GM18519 (cell line): ENCODE results near the gene STK32C.
"Not testable (repeated sequence)": the region's sequence is repeated elsewhere in the genome, so short reads cannot be mapped to it uniquely, and the experiment has no call there.

ENCODE experiments used
- ATAC-seq: cut with Tn5 transposase; IDR thresholded peaks from one replicate; pipeline ENCODE4 v1.9.1; 2021; ENCODE audit warnings: mild to moderate bottlenecking, moderate library complexity; ENCODE audit not compliant: unreplicated experiment, low FRiP score

Gene STK32C

DNA sequence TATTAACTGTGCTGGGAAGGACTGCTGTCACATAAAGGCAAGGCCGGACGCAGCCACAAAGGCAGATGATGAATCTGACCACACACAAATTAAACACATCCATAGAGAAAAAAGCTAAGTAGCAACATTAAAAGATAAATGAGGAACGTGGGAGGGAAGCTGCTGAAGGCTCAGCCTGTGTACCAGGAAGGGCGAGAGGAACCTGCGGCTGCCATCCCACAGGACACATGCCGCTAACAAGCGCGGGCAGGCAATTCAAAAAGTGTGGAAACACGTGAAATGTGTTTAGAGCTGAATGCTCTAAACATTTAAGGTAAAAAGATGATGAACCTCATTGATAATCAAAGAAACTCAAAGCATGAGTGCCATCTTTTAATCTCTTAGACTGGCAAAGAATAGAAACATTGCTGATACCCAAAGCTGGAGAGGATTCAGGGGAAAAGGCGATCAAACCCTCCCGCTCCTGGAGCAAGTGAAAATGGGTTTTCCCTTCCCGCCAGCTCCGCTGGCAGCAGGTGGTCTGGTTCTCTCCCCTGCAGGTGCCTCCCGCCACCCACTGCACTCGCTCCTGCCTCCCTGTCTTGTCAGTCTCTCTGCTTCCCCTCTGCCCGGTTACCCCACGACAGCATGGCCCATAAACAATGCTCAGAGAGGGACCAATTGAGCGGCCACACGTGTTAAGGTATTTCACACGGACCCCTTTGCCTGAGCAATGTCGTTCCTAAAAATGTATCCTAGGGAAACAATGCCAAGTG is 4.2 kb downstream of the STK32C start:
- no peak for ATAC-seq

DNA sequence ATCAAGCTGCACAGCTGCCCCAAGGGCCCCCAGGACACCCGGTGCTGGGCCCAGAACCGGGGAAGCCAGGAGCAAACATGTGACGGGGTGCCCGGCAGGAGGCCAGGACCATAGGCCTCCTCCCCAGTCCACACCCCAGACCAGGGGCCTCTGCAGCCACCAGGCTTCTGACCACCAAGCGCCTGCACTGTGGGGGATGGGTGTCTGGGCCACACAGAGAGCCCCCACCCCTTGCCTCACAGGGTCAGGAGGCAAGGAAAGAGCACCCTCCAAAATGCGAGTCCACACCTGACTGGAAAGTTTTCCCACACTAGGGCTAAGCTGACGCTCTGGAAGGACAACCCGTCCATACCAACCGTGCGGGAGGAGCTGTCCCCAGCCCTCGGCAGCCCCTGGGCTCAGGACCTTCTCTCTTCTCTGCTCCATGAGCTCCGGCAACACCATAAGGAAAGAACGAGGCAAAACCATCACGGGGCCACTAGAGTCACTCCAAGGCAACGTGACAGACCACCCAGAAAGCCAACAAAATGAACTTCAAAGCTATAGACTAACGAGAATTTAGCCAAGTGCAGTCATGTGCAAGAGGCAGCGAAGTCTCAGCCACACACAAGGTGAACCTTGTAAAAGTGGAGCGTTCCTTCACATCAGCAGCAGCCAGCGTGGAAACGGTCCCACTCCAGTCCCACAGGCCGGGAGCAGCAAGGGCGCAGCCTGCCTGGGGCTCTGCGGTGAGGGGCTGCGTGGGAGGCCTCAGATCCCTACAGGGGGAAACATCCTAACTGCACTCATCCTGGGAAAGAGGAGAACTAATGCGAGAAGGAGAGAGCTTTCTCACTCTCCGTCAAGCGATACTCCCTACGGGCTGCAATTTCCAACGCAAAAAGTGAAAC is 5.1 kb downstream of the STK32C start:
- ATAC-seq, result no peak

DNA sequence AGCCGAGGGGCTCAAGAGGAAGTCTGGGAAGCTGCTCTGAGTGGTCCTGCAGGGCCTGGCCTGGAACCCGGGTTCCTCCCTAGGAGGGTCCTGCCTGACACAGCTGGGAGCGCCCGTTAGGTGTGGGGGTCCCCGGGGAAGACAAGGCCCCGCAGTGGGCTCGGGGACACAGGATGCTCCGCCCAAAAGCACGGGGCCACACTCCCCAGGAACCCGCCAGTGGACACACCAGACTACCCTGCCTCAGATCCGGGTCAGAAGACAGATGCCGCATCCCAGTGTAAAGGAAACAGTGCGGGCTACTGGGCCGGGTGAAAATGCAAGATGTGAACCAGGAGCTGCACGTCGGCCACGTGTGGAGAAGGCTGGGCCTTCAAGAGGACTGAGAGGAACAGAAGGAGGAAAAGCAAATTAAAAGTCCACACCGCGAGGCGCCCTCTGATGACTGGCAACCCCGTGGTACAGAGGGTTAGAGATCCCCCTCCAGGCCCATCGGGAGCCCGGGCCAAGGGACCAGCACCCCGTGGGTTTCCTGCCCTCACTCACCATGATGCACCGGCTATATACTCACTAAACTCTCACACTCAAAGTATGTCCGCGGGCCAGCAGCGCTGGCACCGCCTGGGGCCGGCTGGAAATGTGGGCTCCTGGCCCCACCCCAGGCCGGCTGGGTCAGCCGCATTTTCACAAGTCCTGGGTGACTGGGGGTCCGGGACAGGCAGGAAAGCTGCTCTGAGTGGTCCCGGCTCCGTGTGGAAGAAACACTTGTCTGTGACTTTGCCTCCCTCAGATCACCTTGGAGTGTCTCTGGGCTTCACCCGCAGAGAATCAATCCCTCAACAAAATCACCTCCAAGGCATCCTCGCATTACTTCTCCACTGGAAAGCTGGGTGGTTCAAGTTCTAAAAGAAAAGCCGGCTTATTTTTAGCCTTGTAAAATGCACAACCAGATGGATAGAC is 6.1 kb downstream of the STK32C start:
- no peak for ATAC-seq

GRCh38 chr10:132300582-132300981 is 7.2 kb downstream of the STK32C start:
- ATAC-seq, result no peak

DNA sequence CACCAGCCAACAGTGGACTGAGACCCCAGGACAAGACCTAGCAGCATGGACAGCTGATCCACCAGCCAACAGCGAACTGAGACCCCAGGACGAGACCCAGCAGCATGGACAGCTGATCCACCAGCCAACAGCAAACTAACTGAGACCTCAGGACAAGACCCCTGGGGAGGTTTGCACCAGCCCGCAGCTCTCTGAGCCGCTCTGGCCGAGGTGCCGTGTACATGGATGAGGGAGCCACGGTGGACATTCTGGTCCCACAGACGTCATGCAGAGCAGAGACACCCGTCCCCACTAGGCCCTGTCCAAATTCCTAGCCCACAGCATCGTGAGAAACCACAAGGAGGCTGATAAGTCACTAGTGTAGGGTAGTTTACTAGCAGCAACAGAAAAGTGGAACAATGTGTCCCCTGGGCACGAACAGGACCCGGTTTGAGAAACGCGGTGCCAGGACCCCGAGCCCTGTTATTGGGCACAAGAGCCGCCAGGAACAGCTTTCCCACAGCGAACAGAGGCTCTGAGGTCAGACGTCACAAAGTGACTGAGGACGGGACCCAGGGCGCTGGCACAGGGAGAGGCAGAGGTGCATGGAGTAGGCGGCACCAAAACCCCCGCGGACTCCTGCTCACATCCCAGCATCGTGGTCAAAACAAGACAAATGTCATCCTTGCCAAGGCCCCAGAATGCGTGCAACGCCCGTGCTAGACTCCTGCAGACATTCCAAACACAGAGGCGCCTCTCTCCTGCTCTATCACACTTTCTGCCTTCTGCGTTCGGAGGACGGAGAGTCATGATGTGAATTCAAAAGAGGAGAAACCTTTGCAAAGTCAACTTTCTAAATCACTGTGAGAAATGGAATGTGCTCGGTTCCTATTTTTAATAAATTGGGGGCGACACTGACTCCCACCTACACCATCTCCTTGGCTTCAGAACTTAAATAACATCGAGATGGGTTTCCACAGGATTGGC is 8.1 kb downstream of the STK32C start:
- ATAC-seq, result no peak

- ATAC-seq, result no peak
These were observed 9.5 kb downstream of the STK32C start for GRCh38 chr10:132298038-132298881.

DNA sequence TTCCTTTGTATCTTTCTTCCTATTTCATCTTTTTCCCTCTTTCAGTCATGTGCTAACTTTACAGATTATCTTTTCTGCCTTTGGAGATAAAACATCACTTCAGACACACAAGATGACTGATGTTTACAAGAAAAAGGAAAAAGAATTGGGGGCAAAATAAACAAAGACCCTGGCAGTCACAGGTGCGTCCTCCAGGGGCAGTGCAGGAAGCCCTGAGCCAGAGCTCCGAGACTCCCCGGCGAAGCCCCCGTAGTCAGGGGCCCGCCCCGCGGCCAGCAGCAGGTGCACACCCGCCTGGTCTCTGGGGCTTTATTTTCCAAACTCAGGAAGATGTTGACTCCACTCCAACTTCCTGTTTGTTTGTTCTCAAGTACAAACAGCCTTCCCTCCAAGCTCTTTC is 10.2 kb downstream of the STK32C start:
- ATAC-seq, result no peak

DNA sequence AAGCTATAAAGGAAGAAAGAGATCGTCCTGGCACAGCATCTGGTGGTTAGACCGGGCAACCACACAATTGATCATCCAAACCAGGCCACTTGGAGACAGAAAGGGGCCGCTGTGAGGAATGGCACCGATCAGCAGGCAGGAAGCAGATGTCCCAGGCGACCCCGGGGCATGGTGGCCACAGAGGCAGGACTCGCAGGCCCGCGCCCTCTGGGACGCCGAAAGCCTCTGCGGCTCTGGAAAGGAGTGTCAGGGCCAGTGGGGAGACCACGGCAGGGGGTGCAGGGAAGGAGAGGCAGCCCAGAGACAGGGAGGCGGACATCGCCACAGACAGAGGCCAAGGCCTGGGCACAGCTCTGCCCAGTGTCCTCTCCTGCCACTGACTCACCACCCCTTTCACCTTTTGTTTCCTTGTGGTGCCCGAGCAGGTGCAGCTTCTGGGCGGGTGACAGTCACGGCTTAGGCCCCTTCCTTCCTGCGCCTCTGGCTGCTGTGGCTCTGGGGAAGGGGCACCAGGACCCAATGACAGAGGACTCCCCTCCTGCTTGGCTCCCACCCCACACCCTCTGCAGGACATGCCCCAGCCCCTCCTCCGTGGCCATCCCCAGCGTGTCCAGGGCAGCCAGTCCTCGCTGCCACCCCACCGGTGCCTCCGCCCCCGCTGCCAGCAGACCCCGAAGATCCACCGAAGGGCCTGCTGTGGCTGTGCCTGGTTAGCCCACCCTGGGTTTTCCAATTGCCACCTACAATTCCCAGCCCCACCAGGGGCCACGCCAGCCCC is 10.9 kb downstream of the STK32C start:
- no peak for ATAC-seq

- ATAC-seq, result not testable (repeated sequence)
These were observed 12.3 kb downstream of the STK32C start for GRCh38 chr10:132295481-132295880.

DNA sequence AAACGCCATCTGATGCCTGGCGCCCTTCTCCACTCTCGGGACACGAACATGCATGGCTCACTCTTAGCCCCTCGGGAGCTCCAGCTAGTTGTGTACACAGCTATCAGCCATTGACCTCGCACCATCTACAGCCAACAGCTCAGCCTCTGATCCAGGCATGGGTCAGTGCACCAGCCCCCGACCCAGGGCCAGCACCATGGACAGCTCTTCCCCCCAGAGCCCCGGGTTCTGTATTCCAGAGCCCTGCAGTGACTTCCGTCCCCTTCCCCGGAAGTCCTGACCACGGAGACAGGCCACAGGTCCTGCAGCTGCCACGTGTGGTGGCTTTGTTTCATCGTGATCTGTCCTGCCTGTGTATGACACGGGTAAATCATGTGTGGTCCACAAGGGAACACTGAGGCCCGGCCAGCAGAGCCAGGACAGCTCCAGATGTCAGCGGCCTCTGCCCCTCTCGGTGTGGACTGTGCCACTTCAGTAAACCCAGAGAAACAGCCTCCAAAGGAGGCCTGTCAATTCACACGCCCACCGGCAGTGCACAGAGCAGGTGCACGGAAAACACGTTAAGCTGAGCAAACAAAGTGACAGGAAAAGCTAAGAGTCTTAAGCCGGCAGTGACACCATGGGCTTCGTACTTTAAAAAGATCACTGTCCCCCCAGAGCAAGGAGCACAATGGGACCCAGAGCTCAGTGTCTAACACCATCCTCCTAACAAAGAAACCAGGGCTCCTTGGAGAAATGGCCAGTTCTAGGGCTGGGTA is 13.0 kb downstream of the STK32C start:
- ATAC-seq, result no peak

GRCh38 chr10:132293813-132294520 is 13.8 kb downstream of the STK32C start:
- ATAC-seq, result no peak

DNA sequence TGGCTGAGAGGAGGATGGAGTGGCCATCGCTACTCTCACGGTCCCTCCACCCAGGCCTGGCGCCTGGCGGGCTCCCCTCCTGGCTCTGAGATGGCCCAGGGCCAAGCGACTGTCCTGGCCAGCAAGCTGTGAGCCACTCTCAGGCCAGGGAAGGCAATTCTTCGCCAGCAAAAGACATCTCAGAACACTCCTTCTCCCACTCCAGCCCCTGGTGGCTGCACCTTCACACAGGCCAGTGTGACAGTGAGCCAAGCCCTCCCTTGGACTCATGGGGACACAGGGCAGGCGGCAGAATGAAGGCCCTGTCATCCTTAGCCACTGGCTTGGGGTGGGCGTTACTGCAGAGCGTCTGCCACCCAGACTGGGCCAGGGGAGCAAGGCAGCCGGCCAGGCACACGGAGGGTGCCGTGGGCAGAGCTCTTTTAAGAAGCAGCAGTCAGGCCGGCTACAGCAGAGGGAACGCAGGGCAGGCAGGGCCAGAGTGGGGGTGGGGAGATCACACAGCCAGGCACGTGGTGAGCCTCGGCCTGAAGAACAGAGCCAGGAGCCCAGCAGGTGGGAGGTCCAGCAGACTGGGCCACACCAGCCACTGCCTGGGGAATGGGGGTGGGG is 14.4 kb downstream of the STK32C start:
- no peak for ATAC-seq

GRCh38 chr10:132292287-132293200 is 15.2 kb downstream of the STK32C start:
- no peak for ATAC-seq

- no peak for ATAC-seq
These were observed 15.9 kb downstream of the STK32C start for GRCh38 chr10:132291826-132292225.

DNA sequence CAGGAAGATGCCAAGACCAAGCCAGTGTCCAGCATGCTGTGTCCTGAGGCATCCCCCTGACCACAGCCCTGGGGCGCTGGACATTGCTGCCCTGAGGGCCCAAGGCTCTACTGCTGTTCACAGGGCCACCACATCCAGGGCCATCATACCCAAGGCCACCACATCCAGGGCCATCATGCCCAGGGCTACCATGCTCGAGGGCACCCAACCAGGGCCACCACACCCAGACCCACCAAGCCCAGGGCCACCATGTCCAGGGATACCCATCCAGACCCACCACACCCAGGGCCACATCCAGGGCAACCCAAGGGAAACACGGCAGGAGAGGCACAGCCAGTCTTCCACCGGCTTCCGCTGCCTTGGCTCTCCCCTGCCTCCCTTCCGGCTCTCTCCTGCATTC is 17.1 kb downstream of the STK32C start:
- ATAC-seq, result no peak
